Upper lobe of right lung (tissue), 1 donor: ENCODE results near the gene GJB2. TPM values are rescaled to one million over a fixed set of nuclear protein-coding genes. Genes with fewer than 3 reads are reported as not detected.

ENCODE experiments used
- ATAC-seq: fragments of 200-7000 bp; cut with Tn5 transposase; one replicate; pipeline ENCODE4 v1.9.1; 2020; ENCODE audit warnings: mild to moderate bottlenecking, moderate library complexity
- DNase-seq: peaks from one replicate; pipeline ENCODE4 v3.0.0-alpha.2; 2020
- H3K27ac ChIP-seq: fragments of 200-600 bp; one replicate; pipeline ENCODE4 v1.8.0; 2022
- H3K27me3 ChIP-seq: fragments of 200-600 bp; one replicate; pipeline ENCODE4 v1.8.0; 2022; ENCODE audit warnings: mild to moderate bottlenecking
- H3K36me3 ChIP-seq: fragments of 200-600 bp; one replicate; pipeline ENCODE4 v1.8.0; 2022
- H3K4me1 ChIP-seq: fragments of 200-600 bp; one replicate; pipeline ENCODE4 v1.8.0; 2022
- H3K4me3 ChIP-seq: fragments of 200-600 bp; one replicate; pipeline ENCODE4 v1.8.0; 2022; ENCODE audit warnings: mild to moderate bottlenecking
- H3K9me3 ChIP-seq: fragments of 200-600 bp; one replicate; pipeline ENCODE4 v1.8.0; 2022
- CTCF ChIP-seq: fragments of 200-600 bp; IDR thresholded peaks from one replicate; pipeline ENCODE4 v1.8.0; 2022; ENCODE audit warnings: antibody characterized with exemption
- intact Hi-C: fragments of 100-400 bp; cut with DNase I; formaldehyde crosslinking; loops from one replicate; pipeline ENCODE4 v1.11.0; 2022
- total RNA-seq: library from RNA; stranded (reverse); fragmentation: NEBNext Ultra II Directional; extraction: Animal tissue kit (Norgen Biotek cat#: 25700); gene quantifications from one replicate; pipeline ENCODE4 v1.2.1, GENCODE V29; 2021
- donor health status: DM: no; HTN: yes; CAD: no; lungs with severe emphysema.

The GJB2 gene
- total RNA-seq, 1 donor from 2014 or later, result 0.93 TPM

- ATAC-seq, result peak; percentile 12
- H3K9me3 ChIP-seq, result no peaks in the 10 kb centered on the region
- no peak for DNase-seq
- intact Hi-C loops, result no loop called here
- no peak for TF ChIP-seq CTCF
- H3K27ac ChIP-seq, result no peak overlapping the region
- H3K4me1 ChIP-seq, result no peaks in the 10 kb centered on the region
- no peak overlapping the region for H3K4me3 ChIP-seq
- H3K27me3 ChIP-seq, result peaks cover 56% of the 10 kb centered on the region
- no peaks in the 10 kb centered on the region for H3K36me3 ChIP-seq
These were observed 47.2 kb downstream of the GJB2 start for GRCh38 chr13:20145521-20145920.

GRCh38 chr13:20144141-20144850 lies 48.4 kb downstream of the GJB2 start:
- no peak for ATAC-seq
- Histone ChIP-seq H3K27ac (no peak overlapping the region), H3K36me3 (no peaks in the 10 kb centered on the region), H3K27me3 (peaks cover 58% of the 10 kb centered on the region), H3K9me3 (no peaks in the 10 kb centered on the region), H3K4me1 (no peaks in the 10 kb centered on the region), H3K4me3 (no peak overlapping the region)
- no peak for TF ChIP-seq CTCF
- DNase-seq, result no peak
- intact Hi-C loops, result no loop called here

- peaks cover 66% of the 10 kb centered on the region for H3K27me3 ChIP-seq
- no peak for DNase-seq
- no peak overlapping the region for H3K27ac ChIP-seq
- no peaks in the 10 kb centered on the region for H3K36me3 ChIP-seq
- intact Hi-C loops, result no loop called here
- H3K4me3 ChIP-seq, result no peak overlapping the region
- H3K4me1 ChIP-seq, result no peaks in the 10 kb centered on the region
- TF ChIP-seq CTCF, result no peak
- ATAC-seq, result no peak
- no peaks in the 10 kb centered on the region for H3K9me3 ChIP-seq
These were observed 49.7 kb downstream of the GJB2 start for GRCh38 chr13:20142927-20143480.

GRCh38 chr13:20142023-20142926 lies 50.5 kb downstream of the GJB2 start:
- DNase-seq, result no peak
- no peaks in the 10 kb centered on the region for H3K36me3 ChIP-seq
- no peaks in the 10 kb centered on the region for H3K9me3 ChIP-seq
- H3K27me3 ChIP-seq, result peaks cover 73% of the 10 kb centered on the region
- no peak overlapping the region for H3K27ac ChIP-seq
- TF ChIP-seq CTCF, result no peak
- no peak overlapping the region for H3K4me3 ChIP-seq
- H3K4me1 ChIP-seq, result no peaks in the 10 kb centered on the region
- intact Hi-C loops, result no loop called here
- no peak for ATAC-seq

- no peak for DNase-seq
- Histone ChIP-seq H3K36me3 (no peaks in the 10 kb centered on the region), H3K27ac (no peak overlapping the region), H3K27me3 (peaks cover 77% of the 10 kb centered on the region), H3K9me3 (no peaks in the 10 kb centered on the region), H3K4me1 (peaks cover 3% of the 10 kb centered on the region), H3K4me3 (no peak overlapping the region)
- no peak for ATAC-seq
- intact Hi-C loops, result no loop called here
- no peak for TF ChIP-seq CTCF
These were observed 51.3 kb downstream of the GJB2 start for GRCh38 chr13:20141238-20142022.
